Esophagus squamous epithelium (tissue), 5 donors: Measurements from ENCODE around the gene RAB29. TPM values are rescaled to one million over a fixed set of nuclear protein-coding genes. Genes with fewer than 3 reads are reported as not detected.

Source experiments
- DNase-seq: peaks from one replicate; lab custom pipeline; 2025; lab: John Stamatoyannopoulos, UW
- H3K27ac ChIP-seq, 4 donors: fragments of 200-600 bp; sonication (generic); one replicate each; pipeline ENCODE4 v1.5.1; 2016 to 2019; ENCODE audit warnings: mild to moderate bottlenecking in 1 of 4
- H3K27me3 ChIP-seq, 4 donors: fragments of 200-600 bp; sonication (generic); 1 replicate in 3 of 4; 2 replicates in 1 of 4; pipeline versions ENCODE4 v1.5.1 to v1.6.0; 2017 to 2021; ENCODE audit warnings: antibody characterized with exemption in 1 of 4
- H3K36me3 ChIP-seq, 3 donors: fragments of 200-600 bp; sonication (generic); one replicate each; pipeline ENCODE4 v1.5.1; 2016 to 2019
- H3K4me1 ChIP-seq, 3 donors: fragments of 200-600 bp; sonication (generic); one replicate each; pipeline ENCODE4 v1.5.1; 2017 to 2019
- H3K4me3 ChIP-seq, 4 donors: fragments of 200-600 bp; sonication (generic); 1 replicate in 3 of 4; 2 replicates in 1 of 4; pipeline ENCODE4 v1.5.1; 2016 to 2019; ENCODE audit warnings: mild to moderate bottlenecking in 2 of 4, moderate library complexity in 1 of 4
- H3K9me3 ChIP-seq, 3 donors: fragments of 200-600 bp; sonication (generic); one replicate each; pipeline ENCODE4 v1.5.1; 2016 to 2019
- CTCF ChIP-seq, 6 experiments: fragments of 450-650 bp in 4 of 6; fragments of 200-600 bp in 2 of 6; sonication (generic) in 2 of 6; IDR thresholded peaks; one replicate each; pipeline ENCODE4 v1.5.1; 2016 to 2019; ENCODE audit warnings: antibody characterized with exemption in 6 of 6, mild to moderate bottlenecking in 4 of 6, moderate library complexity in 4 of 6
- POLR2A ChIP-seq, 4 donors: fragments of 450-650 bp; IDR thresholded peaks; one replicate each; pipeline ENCODE4 v1.6.1; 2017; ENCODE audit warnings: antibody characterized with exemption in 4 of 4, mild to moderate bottlenecking in 4 of 4, moderate library complexity in 3 of 4
- WGBS, 2 donors: methylation state at CpG; one replicate each; pipeline ENCODE4 v1.1.5; 2018; 5-methylcytosine and 5-hydroxymethylcytosine counted together
- intact Hi-C: fragments of 100-400 bp; cut with DNase I; formaldehyde crosslinking; loops from one replicate; pipeline ENCODE4 v1.15.0; 2022
- total RNA-seq, 4 donors: library from RNA; depleted of rRNA; stranded (reverse); fragments of >200 nt; gene quantifications; one replicate each; pipeline ENCODE4 v1.1.0, GENCODE V29; 2016
- donor health status: DM: yes; HTN: yes; CAD: no.

Gene RAB29
- total RNA-seq, 4 donors from 2014 or later, result 3.0 to 19.3 (median 7.0) TPM

GRCh38 chr1:205756552-205756951 lies 18.7 kb downstream of the RAB29 start:
- intact Hi-C loops, result no loop called here
- TF ChIP-seq POLR2A (IDR thresholded peaks at IDR 0.05) (no peak), CTCF (IDR thresholded peaks at IDR 0.05) (no peak)

GRCh38 chr1:205754857-205755256 lies 20.4 kb downstream of the RAB29 start:
- Histone ChIP-seq H3K4me3 (no peak overlapping the region), H3K36me3 (no peaks in the 10 kb centered on the region), H3K9me3 (no peaks in the 10 kb centered on the region), H3K27ac (no peak overlapping the region), H3K27me3 (no peaks in the 10 kb centered on the region), H3K4me1 (peaks cover 0 to 5% (median 3%) of the 10 kb centered on the region in 3 donors)
- intact Hi-C loops, result no loop called here
- 76 to 89% methylated on average over 5 of the region's 5 CpGs for WGBS, 2 donors
- DNase-seq, result no peak
- TF ChIP-seq POLR2A (IDR thresholded peaks at IDR 0.05) (no peak), CTCF (IDR thresholded peaks at IDR 0.05) (no peak)

More at GRCh38 chr1:205756552-205756951, 18.7 kb downstream of the RAB29 start:
- Histone ChIP-seq H3K4me1 (peaks cover 0 to 1% (median 0%) of the 10 kb centered on the region in 3 donors), H3K27me3 (no peaks in the 10 kb centered on the region), H3K36me3 (no peaks in the 10 kb centered on the region), H3K9me3 (no peaks in the 10 kb centered on the region), H3K27ac (no peak overlapping the region), H3K4me3 (no peak overlapping the region)
- WGBS, 2 donors, result 95 to 96% methylated on average over 3 of the region's 3 CpGs
- DNase-seq, result no peak

GRCh38 chr1:205751036-205751651 lies 24.1 kb downstream of the RAB29 start:
- peak overlapping the region in 1 of 4 donors; percentile 94 for H3K4me3 ChIP-seq
- TF ChIP-seq CTCF (IDR thresholded peaks at IDR 0.05), result no peak
- no peak for TF ChIP-seq POLR2A (IDR thresholded peaks at IDR 0.05)
- 76 to 78% methylated on average over 12 to 13 of the region's 13 CpGs for WGBS, 2 donors
- intact Hi-C loops, result no loop called here
- H3K27ac ChIP-seq, result peak overlapping the region in 1 of 4 donors; percentile 98
- H3K9me3 ChIP-seq, result no peaks in the 10 kb centered on the region
- peaks cover 14 to 29% (median 18%) of the 10 kb centered on the region in 3 donors for H3K4me1 ChIP-seq
- no peaks in the 10 kb centered on the region for H3K27me3 ChIP-seq
- DNase-seq, result no peak
- no peaks in the 10 kb centered on the region for H3K36me3 ChIP-seq

- peak within 1 kb of the TSS; percentile 74 to 94 (median 88) for H3K4me3 ChIP-seq
- H3K4me1 ChIP-seq, result peaks cover 14 to 37% (median 21%) of the 10 kb centered on the region in 3 donors
- no peaks in the 10 kb centered on the region for H3K9me3 ChIP-seq
- no peaks in the 10 kb centered on the region for H3K27me3 ChIP-seq
- H3K36me3 ChIP-seq, result no peaks in the 10 kb centered on the region
- intact Hi-C loops, result no loop called here
- WGBS, 2 donors, result 0% methylated on average over 17 to 20 of the region's 27 CpGs
- DNase-seq, result peak; percentile 93
- H3K27ac ChIP-seq, result peak within 1 kb of the TSS; percentile 98 to 100 (median 99)
- TF ChIP-seq POLR2A (IDR thresholded peaks at IDR 0.05) (peak in 1 of 4 donors; percentile 11), CTCF (IDR thresholded peaks at IDR 0.05) (peak in 5 of 6 experiments; percentile 20 to 52 (median 29))
Measured at GRCh38 chr1:205750138-205751035, 24.9 kb downstream of the RAB29 start, which contains the start of gene NUCKS1. Gene NUCKS1, minus strand, starts transcription at chr1:205750182. Its CDS starts 209 bp downstream, at chr1:205749973.
